AG04449 (cell line): ENCODE data around the gene C5AR1.
A peak's percentile ranks its signal among the peaks of the same experiment; 100 is the strongest.

Source experiments
- CTCF ChIA-PET: fragments of 350-600 bp; formaldehyde crosslinking; extraction: SDS; loops from one replicate; lab custom pipeline; 2021; ENCODE audit warnings: antibody characterized with exemption; lab: Yijun Ruan, JAX
- POLR2A ChIA-PET: fragments of 400-600, 350-600 bp; formaldehyde crosslinking; extraction: SDS; loops from one replicate; lab custom pipeline; 2020; ENCODE audit warnings: antibody characterized with exemption, inconsistent platforms; lab: Yijun Ruan, JAX
- DNase-seq: peaks from one replicate; pipeline ENCODE4 v3.0.0-alpha.2; 2010; ENCODE audit warnings: low read depth, low spot score
- H3K4me3 ChIP-seq: 2 replicates; pipeline ENCODE4 v1.5.1; 2011; ENCODE audit warnings: low read depth, mild to moderate bottlenecking, control low read depth, low read length
- CTCF ChIP-seq: IDR thresholded peaks from one replicate; pipeline ENCODE4 v1.5.1; 2011; ENCODE audit warnings: mild to moderate bottlenecking, moderate library complexity, low read length, control low read depth, inconsistent platforms; ENCODE audit not compliant: insufficient read depth; ENCODE audit errors: missing control alignments

The C5AR1 gene

GRCh38 chr19:47268028-47268427 lies 41.6 kb upstream of the C5AR1 start:
- H3K4me3 ChIP-seq: no peak overlapping the region
- ChIA-PET CTCF (interaction anchor here (1.2 to 1.3 kb wide), 2 partner anchors 17 to 57 kb away, joined by 3 to 4 read pairs; no protein-coding TSS in a partner anchor), POLR2A (interaction anchor here (1.5 to 3.2 kb wide), 2 partner anchors 11 kb away, joined by 5 to 12 read pairs; partner anchors contain the start of gene CCDC9)
- TF ChIP-seq CTCF: no peak
- DNase-seq: no peak

GRCh38 chr19:47269596-47269995 lies 40.1 kb upstream of the C5AR1 start:
- ChIA-PET POLR2A (interaction anchor here (3.2 kb wide), 1 partner anchor 13 kb away, joined by 12 read pairs; the partner anchor contains the start of gene CCDC9), CTCF (interaction anchor here (0.7 to 1.7 kb wide), 3 partner anchors 12 to 24 kb away, joined by 3 to 5 read pairs (median 3); no protein-coding TSS in a partner anchor)
- TF ChIP-seq CTCF: no peak
- H3K4me3 ChIP-seq: no peak overlapping the region
- no peak for DNase-seq

GRCh38 chr19:47270408-47270807 lies 39.3 kb upstream of the C5AR1 start:
- DNase-seq: no peak

GRCh38 chr19:47271949-47272348 lies 37.7 kb upstream of the C5AR1 start:
- CTCF ChIA-PET: interaction anchor here (0.9 to 1.7 kb wide), 6 partner anchors 9 to 77 kb away, joined by 3 to 7 read pairs (median 4); partner anchors contain the start of gene DHX34
- TF ChIP-seq CTCF: no peak
- H3K4me3 ChIP-seq: no peak overlapping the region
- POLR2A ChIA-PET: interaction anchor here (0.7 to 1.2 kb wide), 3 partner anchors 9 to 46 kb away, joined by 3 to 10 read pairs (median 3); no protein-coding TSS in a partner anchor
- DNase-seq: no peak

More at GRCh38 chr19:47270408-47270807, 39.3 kb upstream of the C5AR1 start:
- H3K4me3 ChIP-seq: no peak overlapping the region
- TF ChIP-seq CTCF: no peak
- ChIA-PET POLR2A (interaction anchor here (3.2 kb wide), 1 partner anchor 13 kb away, joined by 12 read pairs; the partner anchor contains the start of gene CCDC9), CTCF (interaction anchor here (0.7 to 1.7 kb wide), 4 partner anchors 10 to 23 kb away, joined by 3 to 5 read pairs (median 3); no protein-coding TSS in a partner anchor)

GRCh38 chr19:47272448-47273312 lies 37.0 kb upstream of the C5AR1 start:
- no peak for DNase-seq
- CTCF ChIA-PET: interaction anchor here (0.9 to 1.7 kb wide), 6 partner anchors 10 to 77 kb away, joined by 3 to 7 read pairs (median 4); partner anchors contain the start of gene DHX34
- H3K4me3 ChIP-seq: peak overlapping the region; percentile 66
- TF ChIP-seq CTCF: no peak
- POLR2A ChIA-PET: interaction anchor here (0.7 to 1.2 kb wide), 3 partner anchors 10 to 47 kb away, joined by 3 to 10 read pairs (median 3); no protein-coding TSS in a partner anchor
